ENCODE data around the gene THAP8.

The THAP8 gene

GRCh38 chr19:36019061-36019670, 34.9 kb downstream of the THAP8 start:
- no peak for TF ChIP-seq CTCF (conservative IDR thresholded peaks at IDR 0.05; ENCODE audit: control insufficient read depth, insufficient read depth, low read depth, low read length)
- no peak for DNase-seq (ENCODE audit: low read depth)
- no peak overlapping the region for H3K4me3 ChIP-seq (ENCODE audit: control insufficient read depth, low read depth, low read length)

DNA sequence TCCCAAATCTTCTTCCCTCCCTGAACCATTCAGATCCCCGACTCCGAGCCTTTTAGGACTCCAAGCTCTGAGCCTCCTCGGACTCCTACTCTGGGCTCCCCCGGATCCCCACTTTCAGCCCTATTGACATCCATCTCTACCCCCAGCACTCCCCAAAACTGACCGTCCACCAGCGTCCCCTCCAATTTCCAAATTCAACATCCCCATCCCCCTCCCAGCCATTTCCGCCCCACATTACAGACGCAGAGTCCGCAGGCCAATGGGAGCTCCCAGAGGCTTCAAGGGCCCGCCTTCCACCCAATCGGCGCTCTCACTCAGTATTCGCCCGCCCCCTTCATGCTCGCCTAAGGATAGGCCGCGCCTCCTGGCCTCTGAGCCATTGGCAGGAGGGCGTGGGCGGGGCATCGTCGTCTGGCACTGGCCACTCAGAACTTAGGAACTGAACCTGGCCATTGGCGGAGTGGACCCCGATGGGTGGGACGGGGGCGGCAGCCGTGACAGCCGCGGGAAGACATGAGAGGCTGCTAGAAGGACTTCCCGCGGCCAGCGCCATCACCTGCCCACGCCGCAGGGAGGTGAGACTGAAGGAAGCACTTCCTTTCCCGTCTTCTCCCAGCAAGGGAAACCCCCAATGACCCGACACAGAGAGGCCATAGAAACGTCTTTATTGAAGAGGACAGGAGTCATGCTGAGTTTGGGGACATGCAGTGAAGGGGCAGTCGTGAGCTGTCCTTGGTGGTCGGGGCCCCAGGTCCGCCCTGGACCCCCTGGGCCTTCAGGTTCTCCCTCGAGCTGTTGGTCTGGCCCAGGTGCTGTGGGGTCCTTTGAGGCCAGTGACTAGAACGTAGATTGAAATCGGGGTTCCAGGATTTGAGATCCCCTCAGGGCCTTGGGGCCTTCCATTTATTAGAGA, 39.8 kb downstream of the THAP8 start, which contains the start of gene ALKBH6:
TSS of gene ALKBH6 (minus strand) at position 202 of the 913 bp plus-strand sequence. CDS start 816 bp downstream, outside the sequence.
- H3K4me3 ChIP-seq (ENCODE audit: control insufficient read depth, low read depth, low read length) = peak within 1 kb of the TSS; percentile 96
- DNase-seq (ENCODE audit: low read depth) = peak; percentile 97
- TF ChIP-seq CTCF (conservative IDR thresholded peaks at IDR 0.05; ENCODE audit: control insufficient read depth, insufficient read depth, low read depth, low read length) = no peak

- peak overlapping the region; percentile 96 for H3K4me3 ChIP-seq (ENCODE audit: control insufficient read depth, low read depth, low read length)
- no peak for TF ChIP-seq CTCF (conservative IDR thresholded peaks at IDR 0.05; ENCODE audit: control insufficient read depth, insufficient read depth, low read depth, low read length)
- no peak for DNase-seq (ENCODE audit: low read depth)
These were observed 40.6 kb downstream of the THAP8 start for GRCh38 chr19:36013280-36014011.

DNA sequence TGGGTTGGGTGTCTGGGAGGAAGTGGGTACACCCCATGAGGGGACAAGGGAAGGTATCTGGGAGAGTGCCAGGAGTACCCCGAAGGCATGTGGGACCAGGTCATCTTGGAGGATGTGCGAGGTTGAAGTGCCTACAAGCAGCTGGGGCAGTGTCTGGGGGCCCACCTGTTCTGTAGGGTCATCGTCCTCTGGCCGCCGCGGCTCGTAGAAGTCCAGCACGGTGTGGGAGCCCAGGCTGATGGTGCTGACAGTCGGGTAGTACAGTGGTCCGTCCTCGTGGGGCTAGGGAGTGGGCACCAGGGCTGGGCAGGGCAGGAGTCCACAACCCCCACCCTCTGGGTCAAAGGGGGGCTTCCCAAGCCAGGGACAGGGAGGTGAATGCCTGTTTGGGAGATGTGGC, 43.7 kb downstream of the THAP8 start:
- H3K4me3 ChIP-seq (ENCODE audit: control insufficient read depth, low read depth, low read length) = no peak overlapping the region
- no peak for TF ChIP-seq CTCF (conservative IDR thresholded peaks at IDR 0.05; ENCODE audit: control insufficient read depth, insufficient read depth, low read depth, low read length)
- DNase-seq (ENCODE audit: low read depth) = no peak

GRCh38 chr19:36009633-36010379, 44.3 kb downstream of the THAP8 start:
- H3K4me3 ChIP-seq (ENCODE audit: control insufficient read depth, low read depth, low read length) = peak overlapping the region; percentile 44
- no peak for DNase-seq (ENCODE audit: low read depth)
- no peak for TF ChIP-seq CTCF (conservative IDR thresholded peaks at IDR 0.05; ENCODE audit: control insufficient read depth, insufficient read depth, low read depth, low read length)

- peak overlapping the region; percentile 44 for H3K4me3 ChIP-seq (ENCODE audit: control insufficient read depth, low read depth, low read length)
- no peak for TF ChIP-seq CTCF (conservative IDR thresholded peaks at IDR 0.05; ENCODE audit: control insufficient read depth, insufficient read depth, low read depth, low read length)
- peak; percentile 54 for DNase-seq (ENCODE audit: low read depth)
These were observed 44.9 kb downstream of the THAP8 start for GRCh38 chr19:36009220-36009619.

Measured in fibroblast of mammary gland (primary cell).